ENCODE measurements around the gene ELMO1. TPM values are rescaled to one million over a fixed set of nuclear protein-coding genes. Genes with fewer than 3 reads are reported as not detected.

Gene ELMO1
- total RNA-seq, 6 donors from 2014 or later: 51.4 to 204 (median 73.7) TPM

DNA sequence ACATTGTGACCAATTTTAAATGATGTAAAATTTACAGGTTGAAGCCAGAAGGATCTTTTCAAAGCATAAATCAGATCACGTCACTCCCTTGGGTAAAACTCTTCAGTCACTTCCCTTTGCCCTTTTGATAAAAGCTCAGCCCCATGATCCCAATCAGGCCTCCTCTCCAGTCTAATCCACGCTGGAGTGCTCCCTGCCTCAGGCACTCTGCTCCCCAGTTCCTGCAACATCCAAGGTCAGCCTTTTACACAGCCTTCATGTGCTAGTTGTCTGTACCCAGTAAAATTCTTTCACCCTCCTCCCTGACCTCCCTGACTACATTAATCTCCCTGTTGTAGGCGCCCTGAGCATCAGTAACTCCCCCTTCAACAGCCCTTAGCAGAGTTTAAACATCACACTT, 14.1 kb downstream of the ELMO1 start:
- WGBS, 2 donors: 57 to 70% methylated on average over 3 of the region's 3 CpGs
- Histone ChIP-seq H3K27ac (peak overlapping the region in 1 of 4 donors; percentile 32), H3K4me3 (no peak overlapping the region), H3K27me3 (no peaks in the 10 kb centered on the region), H3K36me3 (no peaks in the 10 kb centered on the region), H3K9me3 (no peaks in the 10 kb centered on the region), H3K4me1 (peaks cover 12 to 40% (median 30%) of the 10 kb centered on the region in 4 donors)
- ATAC-seq (ENCODE audit: low FRiP score in 2 of 2) (no peak), DNase-seq (no peak)
- TF ChIP-seq POLR2A (IDR thresholded peaks at IDR 0.05) (no peak), POLR2AphosphoS5 (IDR thresholded peaks at IDR 0.05) (no peak), EP300 (IDR thresholded peaks at IDR 0.05) (no peak)
- TF ChIP-seq, protein P1, sequence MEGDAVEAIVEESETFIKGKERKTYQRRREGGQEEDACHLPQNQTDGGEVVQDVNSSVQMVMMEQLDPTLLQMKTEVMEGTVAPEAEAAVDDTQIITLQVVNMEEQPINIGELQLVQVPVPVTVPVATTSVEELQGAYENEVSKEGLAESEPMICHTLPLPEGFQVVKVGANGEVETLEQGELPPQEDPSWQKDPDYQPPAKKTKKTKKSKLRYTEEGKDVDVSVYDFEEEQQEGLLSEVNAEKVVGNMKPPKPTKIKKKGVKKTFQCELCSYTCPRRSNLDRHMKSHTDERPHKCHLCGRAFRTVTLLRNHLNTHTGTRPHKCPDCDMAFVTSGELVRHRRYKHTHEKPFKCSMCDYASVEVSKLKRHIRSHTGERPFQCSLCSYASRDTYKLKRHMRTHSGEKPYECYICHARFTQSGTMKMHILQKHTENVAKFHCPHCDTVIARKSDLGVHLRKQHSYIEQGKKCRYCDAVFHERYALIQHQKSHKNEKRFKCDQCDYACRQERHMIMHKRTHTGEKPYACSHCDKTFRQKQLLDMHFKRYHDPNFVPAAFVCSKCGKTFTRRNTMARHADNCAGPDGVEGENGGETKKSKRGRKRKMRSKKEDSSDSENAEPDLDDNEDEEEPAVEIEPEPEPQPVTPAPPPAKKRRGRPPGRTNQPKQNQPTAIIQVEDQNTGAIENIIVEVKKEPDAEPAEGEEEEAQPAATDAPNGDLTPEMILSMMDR (IDR thresholded peaks at IDR 0.05): no peak

DNA sequence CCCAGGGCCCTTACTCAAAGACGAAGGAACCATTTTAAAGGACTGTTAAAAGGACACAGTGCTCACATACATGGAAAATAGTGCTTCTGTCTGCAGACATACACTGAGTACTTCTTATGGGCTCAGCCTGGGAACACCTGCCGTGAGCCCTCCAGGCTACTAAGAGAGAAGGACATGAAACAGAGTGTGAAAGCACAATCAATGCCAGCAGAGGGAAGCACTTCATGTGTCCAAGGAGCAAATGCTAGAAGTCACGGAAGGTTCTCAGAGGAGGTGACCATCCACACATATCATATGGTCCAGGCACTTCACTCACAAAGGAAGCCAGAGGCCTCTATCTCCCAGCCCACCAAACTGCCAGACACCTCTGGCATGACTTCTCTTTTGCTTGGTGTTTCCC, 15.5 kb downstream of the ELMO1 start:
- WGBS, 2 donors: 76 to 78% methylated on average over 3 of the region's 3 CpGs
- no peak for DNase-seq
- H3K27ac ChIP-seq: no peak overlapping the region
- TF ChIP-seq POLR2A (IDR thresholded peaks at IDR 0.05) (no peak), EP300 (IDR thresholded peaks at IDR 0.05) (no peak), POLR2AphosphoS5 (IDR thresholded peaks at IDR 0.05) (no peak)
- TF ChIP-seq, protein P1 (IDR thresholded peaks at IDR 0.05): peak in 1 of 6 experiments; percentile 7
- ATAC-seq (ENCODE audit: low FRiP score in 2 of 2): peak in 1 of 2 donors; percentile 7
- H3K4me1 ChIP-seq: peaks cover 11 to 34% (median 23%) of the 10 kb centered on the region in 4 donors
- no peaks in the 10 kb centered on the region for H3K9me3 ChIP-seq
- H3K4me3 ChIP-seq: no peak overlapping the region
- H3K36me3 ChIP-seq: no peaks in the 10 kb centered on the region
- H3K27me3 ChIP-seq: no peaks in the 10 kb centered on the region

DNA sequence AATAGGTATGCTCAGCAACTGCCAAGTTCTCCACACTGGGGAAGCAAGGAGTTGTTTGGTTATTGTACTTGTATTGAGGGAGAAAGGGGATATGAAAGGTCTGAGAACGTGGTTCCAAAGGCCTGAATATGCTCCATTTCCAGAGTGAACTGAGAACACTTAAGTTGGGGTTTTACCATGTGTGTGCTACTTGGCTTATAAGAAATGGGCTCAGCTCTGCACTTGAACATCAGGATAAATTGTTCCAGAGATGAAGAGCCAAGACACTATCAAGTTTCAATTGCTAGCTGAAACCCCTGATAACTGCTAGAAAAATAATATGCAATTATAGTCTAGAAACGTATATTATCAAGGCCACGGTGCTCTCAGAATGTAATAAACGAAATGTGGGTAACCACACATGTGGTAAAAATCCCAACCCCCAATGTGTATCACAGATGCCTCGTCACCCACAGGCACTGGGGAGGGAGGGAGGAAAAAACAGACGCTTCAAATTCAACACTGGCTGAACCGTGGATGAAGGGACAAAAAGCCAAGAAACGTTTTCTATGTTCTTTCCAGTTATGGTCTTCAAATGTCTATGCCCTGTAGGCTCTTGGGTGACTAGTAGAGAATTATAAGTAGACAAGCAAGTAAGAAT, 16.3 kb downstream of the ELMO1 start:
- H3K27ac ChIP-seq: no peak overlapping the region
- 33 to 39% methylated on average over 8 of the region's 8 CpGs for WGBS, 2 donors

DNA sequence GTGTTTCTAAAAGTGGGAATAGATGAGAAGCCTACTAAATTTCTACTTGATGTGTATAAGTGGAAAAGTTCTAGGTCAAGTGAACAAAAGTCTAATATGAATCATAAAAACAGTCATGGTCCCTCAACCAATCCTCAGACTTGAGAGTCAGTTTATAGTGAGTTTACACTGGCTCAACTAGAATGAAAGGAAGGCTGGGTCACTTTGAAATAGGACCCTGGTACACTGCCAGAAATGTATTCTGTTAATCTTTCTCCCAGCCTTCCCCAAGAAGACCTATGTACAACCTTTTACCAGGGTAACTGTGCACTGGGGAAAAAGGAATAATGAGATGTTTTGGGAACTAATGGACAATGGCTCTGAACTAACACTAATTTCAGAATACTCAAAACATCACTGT, 17.3 kb downstream of the ELMO1 start:
- ATAC-seq (ENCODE audit: low FRiP score in 2 of 2) (no peak), DNase-seq (no peak)
- H3K36me3 ChIP-seq: no peaks in the 10 kb centered on the region
- no peak overlapping the region for H3K4me3 ChIP-seq
- no peaks in the 10 kb centered on the region for H3K27me3 ChIP-seq
- no peaks in the 10 kb centered on the region for H3K9me3 ChIP-seq
- TF ChIP-seq, protein P1 (IDR thresholded peaks at IDR 0.05): no peak
- TF ChIP-seq POLR2AphosphoS5 (IDR thresholded peaks at IDR 0.05) (no peak), POLR2A (IDR thresholded peaks at IDR 0.05) (no peak), EP300 (IDR thresholded peaks at IDR 0.05) (no peak)
- peaks cover 11 to 34% (median 23%) of the 10 kb centered on the region in 4 donors for H3K4me1 ChIP-seq
- peak overlapping the region in 2 of 4 donors; percentile 25 to 60 for H3K27ac ChIP-seq

More for the DNA sequence above, 16.3 kb downstream of the ELMO1 start:
- peak in 1 of 2 donors; percentile 21 for ATAC-seq (ENCODE audit: low FRiP score in 2 of 2)
- Histone ChIP-seq H3K4me3 (no peak overlapping the region), H3K4me1 (peaks cover 11 to 34% (median 23%) of the 10 kb centered on the region in 4 donors), H3K36me3 (no peaks in the 10 kb centered on the region), H3K27me3 (no peaks in the 10 kb centered on the region), H3K9me3 (no peaks in the 10 kb centered on the region)
- no peak for DNase-seq
- TF ChIP-seq POLR2A (IDR thresholded peaks at IDR 0.05) (no peak), EP300 (IDR thresholded peaks at IDR 0.05) (no peak), POLR2AphosphoS5 (IDR thresholded peaks at IDR 0.05) (no peak)
- TF ChIP-seq, protein P1 (IDR thresholded peaks at IDR 0.05): no peak

DNA sequence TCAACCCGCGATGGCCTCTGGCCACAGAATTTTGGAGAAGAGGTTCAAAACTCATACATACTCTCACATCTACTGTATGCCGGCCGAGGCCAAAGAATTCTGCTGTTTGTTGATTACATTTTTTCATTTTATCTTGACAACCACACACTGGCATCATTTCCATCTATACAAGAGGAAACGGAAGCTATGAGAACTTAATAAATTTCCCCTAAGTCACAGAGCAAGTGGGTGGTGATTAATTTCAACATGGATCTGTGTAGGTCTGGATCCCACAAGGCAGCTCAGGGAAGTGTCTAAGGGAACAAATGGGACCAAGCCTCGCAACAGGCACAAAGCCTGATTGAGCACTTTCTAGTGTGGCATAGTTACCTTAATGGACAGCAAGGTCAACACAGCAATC, 18.0 kb downstream of the ELMO1 start:
- H3K27ac ChIP-seq: peak overlapping the region in 3 of 4 donors; percentile 25 to 60 (median 41)
- TF ChIP-seq EP300 (IDR thresholded peaks at IDR 0.05) (peak in 1 of 4 donors; percentile 24), POLR2A (IDR thresholded peaks at IDR 0.05) (no peak)
- H3K4me3 ChIP-seq: no peak overlapping the region
- DNase-seq: no peak
- peaks cover 11 to 34% (median 23%) of the 10 kb centered on the region in 4 donors for H3K4me1 ChIP-seq
- peak in 1 of 2 donors; percentile 33 for ATAC-seq (ENCODE audit: low FRiP score in 2 of 2)
- H3K27me3 ChIP-seq: no peaks in the 10 kb centered on the region
- WGBS, 2 donors: 51 to 64% methylated on average over 6 of the region's 6 CpGs
- no peaks in the 10 kb centered on the region for H3K36me3 ChIP-seq
- H3K9me3 ChIP-seq: no peaks in the 10 kb centered on the region
